HepG2 (cell line): Measurements from ENCODE around the gene SLC9B2. TPM values are rescaled to one million over a fixed set of nuclear protein-coding genes. Genes with fewer than 3 reads are reported as not detected.
A peak's percentile ranks its signal among the peaks of the same experiment; 100 is the strongest.

Experiments used
- FOXA3 ChIP-seq: IDR thresholded peaks from 2 replicates; pipeline ENCODE4 v1.6.1; 2016; ENCODE audit warnings: missing genetic modification reagents, missing compliant biosample characterization
- FOXM1 ChIP-seq: sonication (generic); formaldehyde crosslinking; IDR thresholded peaks from 2 replicates; pipeline ENCODE4 v1.5.0; 2020; ENCODE audit warnings: missing genetic modification reagents
- HOXA5 ChIP-seq: sonication (generic); formaldehyde crosslinking; IDR thresholded peaks from 2 replicates; pipeline ENCODE4 v1.4.0; 2020; ENCODE audit warnings: missing genetic modification reagents
- MEIS2 ChIP-seq: sonication (generic); formaldehyde crosslinking; IDR thresholded peaks from 2 replicates; pipeline ENCODE4 v1.9.0; 2021; ENCODE audit warnings: mild to moderate bottlenecking, missing genetic modification reagents
- POLR2AphosphoS5 ChIP-seq: IDR thresholded peaks from 2 replicates; pipeline ENCODE4 v1.6.1; 2012; ENCODE audit warnings: low read depth, low read length
- SIX4 ChIP-seq: sonication (generic); formaldehyde crosslinking; IDR thresholded peaks from 2 replicates; pipeline ENCODE4 v1.4.0; 2020; ENCODE audit warnings: missing genetic modification reagents
- SPEN ChIP-seq: sonication (generic); formaldehyde crosslinking; IDR thresholded peaks from 2 replicates; pipeline ENCODE4 v1.5.1; 2020; ENCODE audit warnings: low read depth, mild to moderate bottlenecking, missing genetic modification reagents
- TAF15 ChIP-seq: fragments of 200-400 bp; formaldehyde crosslinking; IDR thresholded peaks from one replicate; pipeline ENCODE4 v1.6.1; 2018; ENCODE audit warnings: mild to moderate bottlenecking, low read depth, low read length; ENCODE audit not compliant: poor library complexity, severe bottlenecking
- THYN1 ChIP-seq: sonication (generic); formaldehyde crosslinking; IDR thresholded peaks from 2 replicates; pipeline ENCODE4 v1.8.1; 2023; ENCODE audit warnings: low read depth, mild to moderate bottlenecking, moderate library complexity, missing genetic modification reagents, borderline replicate concordance
- TMF1 ChIP-seq: sonication (generic); formaldehyde crosslinking; IDR thresholded peaks from 2 replicates; pipeline ENCODE4 v1.8.1; 2022; ENCODE audit warnings: low read depth, missing genetic modification reagents
- ZFP36 ChIP-seq: fragments of 150-350 bp; IDR thresholded peaks from 2 replicates; pipeline ENCODE4 v1.6.1; 2018; ENCODE audit warnings: borderline replicate concordance, low read length, low read depth; ENCODE audit not compliant: partially characterized antibody
- ZNF136 ChIP-seq: sonication (generic); formaldehyde crosslinking; IDR thresholded peaks from 2 replicates; pipeline ENCODE4 v1.8.1; 2022; ENCODE audit warnings: low read depth, mild to moderate bottlenecking, moderate library complexity, missing genetic modification reagents
- ZNF24 ChIP-seq: fragments of 450-650 bp; IDR thresholded peaks from 2 replicates; pipeline ENCODE4 v1.6.1; 2017; ENCODE audit warnings: antibody characterized with exemption, mild to moderate bottlenecking
- ZNF343 ChIP-seq: sonication (generic); formaldehyde crosslinking; IDR thresholded peaks from 2 replicates; pipeline ENCODE4 v1.4.0; 2020; ENCODE audit warnings: mild to moderate bottlenecking, missing genetic modification reagents
- ZNF350 ChIP-seq: sonication (generic); formaldehyde crosslinking; IDR thresholded peaks from 2 replicates; pipeline ENCODE4 v1.4.0; 2020; ENCODE audit warnings: mild to moderate bottlenecking, low read depth, missing genetic modification reagents, borderline replicate concordance
- ZNF460 ChIP-seq: sonication (generic); formaldehyde crosslinking; IDR thresholded peaks from 2 replicates; pipeline ENCODE4 v1.5.1; 2020; ENCODE audit warnings: missing genetic modification reagents, mild to moderate bottlenecking, borderline replicate concordance
- ZNF614 ChIP-seq: IDR thresholded peaks from 2 replicates; pipeline ENCODE4 v1.6.1; 2018; ENCODE audit warnings: missing biosample characterization, missing genetic modification reagents, inconsistent platforms, borderline replicate concordance
- ZNF619 ChIP-seq: sonication (generic); formaldehyde crosslinking; IDR thresholded peaks from 2 replicates; pipeline ENCODE4 v1.4.0; 2020; ENCODE audit warnings: mild to moderate bottlenecking, missing genetic modification reagents
- ZZZ3 ChIP-seq: sonication (generic); formaldehyde crosslinking; IDR thresholded peaks from 2 replicates; pipeline ENCODE4 v1.4.0; 2020; ENCODE audit warnings: missing genetic modification reagents, mild to moderate bottlenecking, borderline replicate concordance
- polyA plus RNA-seq, 8 experiments: library from polyadenylated mRNA; depleted of rRNA in 3 of 8; stranded (reverse) in 7 of 8; unstranded in 1 of 8; fragments of >200 nt; fragmentation: Illumina TruSeq in 4 of 8; extraction: Trizol in 4 of 8; gene quantifications; 2 replicates each; pipeline versions ENCODE4 v1.2.1 to v1.2.3, GENCODE V29; 2011 to 2016; ENCODE audit warnings: low read depth in 4 of 8, missing spikeins in 1 of 8, mixed read lengths in 1 of 8; ENCODE audit not compliant: insufficient read depth in 1 of 8
- total RNA-seq, 5 experiments: library from RNA; depleted of rRNA; stranded (reverse); fragments of >200 nt; fragmentation: Illumina TruSeq; extraction: Trizol; gene quantifications; 2 replicates each; pipeline ENCODE4 v1.2.3, GENCODE V29; 2016; ENCODE audit warnings: low read depth in 1 of 5
- TF ChIP-seq, protein P1 (sequence below): sonication (generic); formaldehyde crosslinking; conservative IDR thresholded peaks from 2 replicates; pipeline ENCODE4 v1.4.0; 2020; ENCODE audit warnings: missing genetic modification reagents
- TF ChIP-seq, protein P2 (sequence below): sonication (generic); formaldehyde crosslinking; IDR thresholded peaks from 2 replicates; pipeline ENCODE4 v1.9.0; 2021; ENCODE audit warnings: missing genetic modification reagents, borderline replicate concordance
- TF ChIP-seq, protein P3 (sequence below): sonication (generic); formaldehyde crosslinking; IDR thresholded peaks from 2 replicates; pipeline ENCODE4 v1.5.0; 2020; ENCODE audit warnings: missing genetic modification reagents
- TF ChIP-seq, protein P4 (sequence below): sonication (generic); formaldehyde crosslinking; IDR thresholded peaks from 2 replicates; pipeline ENCODE4 v1.4.0; 2020; ENCODE audit warnings: missing genetic modification reagents

SLC9B2 gene
- total and polyA plus RNA-seq, 2 of the 13 experiments (the other 11 are each of a cell fraction or from before 2014, with no cell fraction given): 23.5 to 38.5 TPM

DNA sequence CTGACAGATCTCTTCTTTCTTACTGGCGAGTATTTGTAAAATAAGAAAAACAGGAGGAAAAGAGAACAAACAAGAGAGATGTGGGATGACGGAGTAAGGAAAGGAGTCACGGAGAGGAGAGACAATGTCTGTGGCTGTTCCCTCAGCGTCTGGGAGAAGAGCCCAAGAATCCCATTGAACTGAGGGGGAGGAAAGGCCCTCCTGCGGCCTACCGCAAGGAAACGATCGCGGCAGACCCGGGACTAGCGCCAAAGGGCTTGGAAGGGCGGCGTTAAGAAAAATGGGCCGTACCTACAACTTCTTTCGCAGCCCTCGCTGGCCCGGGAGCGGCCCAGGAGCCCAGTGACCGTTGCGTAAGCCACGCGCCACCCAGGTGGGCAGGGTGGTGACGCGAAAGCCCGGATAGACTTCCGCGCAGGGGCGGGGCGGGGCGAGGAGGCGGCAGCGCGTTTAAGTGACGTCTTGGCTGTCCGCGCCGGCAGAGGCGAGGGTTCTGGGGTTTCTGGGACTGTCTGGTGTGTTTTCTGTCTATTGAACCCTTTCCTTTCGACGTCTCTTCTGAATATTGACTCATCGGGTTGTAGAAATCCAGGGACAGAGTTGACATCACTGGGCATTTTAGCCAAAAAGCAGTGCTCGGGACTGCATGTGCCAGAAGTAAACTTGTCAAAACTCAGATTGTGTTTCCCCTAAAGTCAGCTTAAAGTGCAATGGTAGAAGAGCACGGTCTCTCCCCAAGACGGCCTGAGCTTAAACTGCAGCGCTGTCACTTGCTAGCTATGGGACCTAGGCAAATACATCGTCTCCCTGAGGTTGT lies 57.0 kb downstream of the SLC9B2 start, which contains the start of gene SLC9B1 (continued):
- TF ChIP-seq TMF1 (CRISPR knock-in tag): peak; percentile 71; the same call in 1 of the 2 replicates
- peak; percentile 43; the same call in 1 of the 2 replicates for TF ChIP-seq ZNF614
- TF ChIP-seq, protein P1, sequence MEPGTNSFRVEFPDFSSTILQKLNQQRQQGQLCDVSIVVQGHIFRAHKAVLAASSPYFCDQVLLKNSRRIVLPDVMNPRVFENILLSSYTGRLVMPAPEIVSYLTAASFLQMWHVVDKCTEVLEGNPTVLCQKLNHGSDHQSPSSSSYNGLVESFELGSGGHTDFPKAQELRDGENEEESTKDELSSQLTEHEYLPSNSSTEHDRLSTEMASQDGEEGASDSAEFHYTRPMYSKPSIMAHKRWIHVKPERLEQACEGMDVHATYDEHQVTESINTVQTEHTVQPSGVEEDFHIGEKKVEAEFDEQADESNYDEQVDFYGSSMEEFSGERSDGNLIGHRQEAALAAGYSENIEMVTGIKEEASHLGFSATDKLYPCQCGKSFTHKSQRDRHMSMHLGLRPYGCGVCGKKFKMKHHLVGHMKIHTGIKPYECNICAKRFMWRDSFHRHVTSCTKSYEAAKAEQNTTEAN: peak; percentile 83
- peak; percentile 45 for TF ChIP-seq TAF15
- TF ChIP-seq HOXA5: peak; percentile 72; the same call in 1 of the 2 replicates
- no peak for TF ChIP-seq ZNF343
- TF ChIP-seq, protein P2, sequence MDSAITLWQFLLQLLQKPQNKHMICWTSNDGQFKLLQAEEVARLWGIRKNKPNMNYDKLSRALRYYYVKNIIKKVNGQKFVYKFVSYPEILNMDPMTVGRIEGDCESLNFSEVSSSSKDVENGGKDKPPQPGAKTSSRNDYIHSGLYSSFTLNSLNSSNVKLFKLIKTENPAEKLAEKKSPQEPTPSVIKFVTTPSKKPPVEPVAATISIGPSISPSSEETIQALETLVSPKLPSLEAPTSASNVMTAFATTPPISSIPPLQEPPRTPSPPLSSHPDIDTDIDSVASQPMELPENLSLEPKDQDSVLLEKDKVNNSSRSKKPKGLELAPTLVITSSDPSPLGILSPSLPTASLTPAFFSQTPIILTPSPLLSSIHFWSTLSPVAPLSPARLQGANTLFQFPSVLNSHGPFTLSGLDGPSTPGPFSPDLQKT (CRISPR knock-in tag): no peak
- TF ChIP-seq ZNF350 (CRISPR knock-in tag): peak; percentile 78
- TF ChIP-seq, protein P3, sequence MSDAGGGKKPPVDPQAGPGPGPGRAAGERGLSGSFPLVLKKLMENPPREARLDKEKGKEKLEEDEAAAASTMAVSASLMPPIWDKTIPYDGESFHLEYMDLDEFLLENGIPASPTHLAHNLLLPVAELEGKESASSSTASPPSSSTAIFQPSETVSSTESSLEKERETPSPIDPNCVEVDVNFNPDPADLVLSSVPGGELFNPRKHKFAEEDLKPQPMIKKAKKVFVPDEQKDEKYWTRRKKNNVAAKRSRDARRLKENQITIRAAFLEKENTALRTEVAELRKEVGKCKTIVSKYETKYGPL (CRISPR knock-in tag): peak; percentile 96
- TF ChIP-seq ZZZ3: no peak
- peak; percentile 60 for TF ChIP-seq POLR2AphosphoS5
- TF ChIP-seq MEIS2 (CRISPR knock-in tag): peak; percentile 56
- TF ChIP-seq ZNF619 (CRISPR knock-in tag): peak; percentile 78; the same call in 1 of the 2 replicates
- TF ChIP-seq, protein P4, sequence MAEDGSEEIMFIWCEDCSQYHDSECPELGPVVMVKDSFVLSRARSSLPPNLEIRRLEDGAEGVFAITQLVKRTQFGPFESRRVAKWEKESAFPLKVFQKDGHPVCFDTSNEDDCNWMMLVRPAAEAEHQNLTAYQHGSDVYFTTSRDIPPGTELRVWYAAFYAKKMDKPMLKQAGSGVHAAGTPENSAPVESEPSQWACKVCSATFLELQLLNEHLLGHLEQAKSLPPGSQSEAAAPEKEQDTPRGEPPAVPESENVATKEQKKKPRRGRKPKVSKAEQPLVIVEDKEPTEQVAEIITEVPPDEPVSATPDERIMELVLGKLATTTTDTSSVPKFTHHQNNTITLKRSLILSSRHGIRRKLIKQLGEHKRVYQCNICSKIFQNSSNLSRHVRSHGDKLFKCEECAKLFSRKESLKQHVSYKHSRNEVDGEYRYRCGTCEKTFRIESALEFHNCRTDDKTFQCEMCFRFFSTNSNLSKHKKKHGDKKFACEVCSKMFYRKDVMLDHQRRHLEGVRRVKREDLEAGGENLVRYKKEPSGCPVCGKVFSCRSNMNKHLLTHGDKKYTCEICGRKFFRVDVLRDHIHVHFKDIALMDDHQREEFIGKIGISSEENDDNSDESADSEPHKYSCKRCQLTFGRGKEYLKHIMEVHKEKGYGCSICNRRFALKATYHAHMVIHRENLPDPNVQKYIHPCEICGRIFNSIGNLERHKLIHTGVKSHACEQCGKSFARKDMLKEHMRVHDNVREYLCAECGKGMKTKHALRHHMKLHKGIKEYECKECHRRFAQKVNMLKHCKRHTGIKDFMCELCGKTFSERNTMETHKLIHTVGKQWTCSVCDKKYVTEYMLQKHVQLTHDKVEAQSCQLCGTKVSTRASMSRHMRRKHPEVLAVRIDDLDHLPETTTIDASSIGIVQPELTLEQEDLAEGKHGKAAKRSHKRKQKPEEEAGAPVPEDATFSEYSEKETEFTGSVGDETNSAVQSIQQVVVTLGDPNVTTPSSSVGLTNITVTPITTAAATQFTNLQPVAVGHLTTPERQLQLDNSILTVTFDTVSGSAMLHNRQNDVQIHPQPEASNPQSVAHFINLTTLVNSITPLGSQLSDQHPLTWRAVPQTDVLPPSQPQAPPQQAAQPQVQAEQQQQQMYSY (CRISPR knock-in tag): 0 out of 2 replicates have a peak, but pooled peaks have one; percentile 56
- TF ChIP-seq SPEN (CRISPR knock-in tag): peak; percentile 80
- TF ChIP-seq ZFP36: no peak
- TF ChIP-seq SIX4 (CRISPR knock-in tag): no peak
- peak; percentile 59 for TF ChIP-seq FOXA3 (CRISPR knock-in tag)
- no peak for TF ChIP-seq ZNF24
- 0 out of 2 replicates have a peak, but pooled peaks have one; percentile 54 for TF ChIP-seq THYN1 (CRISPR knock-in tag)
- TF ChIP-seq ZNF136 (CRISPR knock-in tag): 0 out of 2 replicates have a peak, but pooled peaks have one; percentile 70
- no peak for TF ChIP-seq FOXM1
- TF ChIP-seq ZNF460: no peak
